HG03460 (cell line): Measurements from ENCODE around the gene CD34.
"Not testable (repeated sequence)": the region's sequence is repeated elsewhere in the genome, so short reads cannot be mapped to it uniquely, and the experiment has no call there.

Experiments
- ATAC-seq: cut with Tn5 transposase; IDR thresholded peaks from one replicate; pipeline ENCODE4 v1.9.1; 2021; ENCODE audit not compliant: unreplicated experiment

CD34 gene

GRCh38 chr1:207933205-207933800 lies 22.4 kb upstream of the CD34 start:
- ATAC-seq: no peak

- ATAC-seq: no peak
Observed at GRCh38 chr1:207926984-207927383, 16.1 kb upstream of the CD34 start.

GRCh38 chr1:207925969-207926368 lies 15.0 kb upstream of the CD34 start:
- ATAC-seq: not testable (repeated sequence)

GRCh38 chr1:207925210-207925609 lies 14.3 kb upstream of the CD34 start:
- ATAC-seq: no peak

GRCh38 chr1:207923561-207923960 lies 12.6 kb upstream of the CD34 start:
- no peak for ATAC-seq

GRCh38 chr1:207923121-207923520 lies 12.2 kb upstream of the CD34 start:
- ATAC-seq: no peak

GRCh38 chr1:207922554-207922953 lies 11.6 kb upstream of the CD34 start:
- no peak for ATAC-seq

- no peak for ATAC-seq
Observed at GRCh38 chr1:207921321-207921720, 10.4 kb upstream of the CD34 start.

- ATAC-seq: no peak
Observed at GRCh38 chr1:207920444-207921021, 9.6 kb upstream of the CD34 start.

GRCh38 chr1:207919523-207920170 lies 8.7 kb upstream of the CD34 start:
- ATAC-seq: no peak

GRCh38 chr1:207918581-207918980 lies 7.7 kb upstream of the CD34 start:
- ATAC-seq: no peak

- ATAC-seq: no peak
Observed at GRCh38 chr1:207918011-207918410, 7.1 kb upstream of the CD34 start.

GRCh38 chr1:207917080-207917479 lies 6.2 kb upstream of the CD34 start:
- no peak for ATAC-seq

GRCh38 chr1:207913951-207914350 lies 3.0 kb upstream of the CD34 start:
- ATAC-seq: no peak

GRCh38 chr1:207911856-207912760 lies 1.2 kb upstream of the CD34 start:
- ATAC-seq: no peak

- ATAC-seq: no peak
Observed at GRCh38 chr1:207909687-207910086, 1.2 kb downstream of the CD34 start.

- ATAC-seq: no peak
Observed at GRCh38 chr1:207908107-207908734, 2.7 kb downstream of the CD34 start.

- ATAC-seq: no peak
Observed at GRCh38 chr1:207904391-207904790, 6.5 kb downstream of the CD34 start.

GRCh38 chr1:207903767-207904166 lies 7.2 kb downstream of the CD34 start:
- ATAC-seq: no peak

- no peak for ATAC-seq
Observed at GRCh38 chr1:207903053-207903452, 7.9 kb downstream of the CD34 start.

GRCh38 chr1:207902566-207902965 lies 8.4 kb downstream of the CD34 start:
- ATAC-seq: no peak
